Osteocyte (in vitro differentiated cells): ENCODE results near the gene FAM237A. TPM values are rescaled to one million over a fixed set of nuclear protein-coding genes. Genes with fewer than 3 reads are reported as not detected.

ENCODE experiments used
- DNase-seq: peaks from one replicate; pipeline ENCODE4 v3.0.0; 2021; ENCODE audit warnings: mixed read lengths; ENCODE audit not compliant: unreplicated experiment; ENCODE audit errors: extremely low spot score
- H3K27ac Mint-ChIP-seq: one replicate; pipeline ENCODE4 v1.8.0; 2021; ENCODE audit warnings: mild to moderate bottlenecking, mixed read lengths; ENCODE audit not compliant: unreplicated experiment
- H3K27me3 Mint-ChIP-seq: one replicate; pipeline ENCODE4 v1.8.0; 2021; ENCODE audit warnings: mixed read lengths; ENCODE audit not compliant: unreplicated experiment
- H3K36me3 Mint-ChIP-seq: one replicate; pipeline ENCODE4 v1.8.0; 2021; ENCODE audit warnings: mixed read lengths; ENCODE audit not compliant: unreplicated experiment
- H3K4me1 Mint-ChIP-seq: one replicate; pipeline ENCODE4 v1.8.0; 2021; ENCODE audit warnings: mixed read lengths; ENCODE audit not compliant: unreplicated experiment
- H3K4me3 Mint-ChIP-seq: one replicate; pipeline ENCODE4 v1.8.0; 2021; ENCODE audit warnings: mild to moderate bottlenecking, moderate library complexity, mixed read lengths; ENCODE audit not compliant: unreplicated experiment
- H3K9me3 Mint-ChIP-seq: one replicate; pipeline ENCODE4 v1.8.0; 2021; ENCODE audit warnings: mixed read lengths; ENCODE audit not compliant: unreplicated experiment
- total RNA-seq: library from RNA; stranded (reverse); gene quantifications from 2 replicates; pipeline ENCODE4 v1.2.1, GENCODE V29; 2021
- TF ChIP-seq, protein P1 (sequence below): fragments of 200-600 bp; sonication (generic); IDR thresholded peaks from 2 replicates; pipeline ENCODE4 v1.5.0; 2021; ENCODE audit warnings: antibody characterized with exemption, mild to moderate bottlenecking, moderate library complexity

The FAM237A gene
- total RNA-seq, 1 donor from 2014 or later: not detected

GRCh38 chr2:206696910-206697309, 54.6 kb downstream of the FAM237A start:
- no peaks in the 10 kb centered on the region for H3K4me1 Mint-ChIP-seq
- DNase-seq: no peak
- no peak overlapping the region for H3K4me3 Mint-ChIP-seq
- no peaks in the 10 kb centered on the region for H3K9me3 Mint-ChIP-seq
- no peak overlapping the region for H3K27ac Mint-ChIP-seq
- no peaks in the 10 kb centered on the region for H3K36me3 Mint-ChIP-seq
- TF ChIP-seq, protein P1, sequence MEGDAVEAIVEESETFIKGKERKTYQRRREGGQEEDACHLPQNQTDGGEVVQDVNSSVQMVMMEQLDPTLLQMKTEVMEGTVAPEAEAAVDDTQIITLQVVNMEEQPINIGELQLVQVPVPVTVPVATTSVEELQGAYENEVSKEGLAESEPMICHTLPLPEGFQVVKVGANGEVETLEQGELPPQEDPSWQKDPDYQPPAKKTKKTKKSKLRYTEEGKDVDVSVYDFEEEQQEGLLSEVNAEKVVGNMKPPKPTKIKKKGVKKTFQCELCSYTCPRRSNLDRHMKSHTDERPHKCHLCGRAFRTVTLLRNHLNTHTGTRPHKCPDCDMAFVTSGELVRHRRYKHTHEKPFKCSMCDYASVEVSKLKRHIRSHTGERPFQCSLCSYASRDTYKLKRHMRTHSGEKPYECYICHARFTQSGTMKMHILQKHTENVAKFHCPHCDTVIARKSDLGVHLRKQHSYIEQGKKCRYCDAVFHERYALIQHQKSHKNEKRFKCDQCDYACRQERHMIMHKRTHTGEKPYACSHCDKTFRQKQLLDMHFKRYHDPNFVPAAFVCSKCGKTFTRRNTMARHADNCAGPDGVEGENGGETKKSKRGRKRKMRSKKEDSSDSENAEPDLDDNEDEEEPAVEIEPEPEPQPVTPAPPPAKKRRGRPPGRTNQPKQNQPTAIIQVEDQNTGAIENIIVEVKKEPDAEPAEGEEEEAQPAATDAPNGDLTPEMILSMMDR: no peak
- H3K27me3 Mint-ChIP-seq: peaks cover 49% of the 10 kb centered on the region

DNA sequence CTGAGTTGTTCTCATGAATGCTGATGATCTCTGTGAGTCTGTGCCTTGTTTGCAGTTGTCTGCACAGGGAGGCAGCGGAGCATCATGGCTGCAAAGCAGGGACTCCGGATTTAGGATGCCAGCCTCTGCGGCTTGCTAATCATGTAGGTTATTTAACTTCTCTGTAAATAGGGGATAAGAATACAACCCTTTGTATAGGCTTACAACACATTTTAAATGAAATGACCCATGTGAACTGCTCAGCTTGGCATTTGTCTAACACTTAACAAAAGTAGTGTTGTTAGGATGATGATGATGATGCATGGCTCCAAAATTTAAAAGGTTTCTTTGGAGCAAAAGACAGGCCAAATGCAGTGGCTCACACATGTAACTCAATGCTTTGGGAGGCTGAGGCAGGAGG, 56.5 kb downstream of the FAM237A start:
- no peaks in the 10 kb centered on the region for H3K36me3 Mint-ChIP-seq
- H3K27ac Mint-ChIP-seq: no peak overlapping the region
- peaks cover 42% of the 10 kb centered on the region for H3K27me3 Mint-ChIP-seq
- H3K4me3 Mint-ChIP-seq: no peak overlapping the region
- no peaks in the 10 kb centered on the region for H3K9me3 Mint-ChIP-seq
- no peak for DNase-seq
- TF ChIP-seq, protein P1: no peak
- no peaks in the 10 kb centered on the region for H3K4me1 Mint-ChIP-seq

Other genes starting within 250 kb of the FAM237A start
- gene ADAM23, start 199.0 kb upstream of the FAM237A start, total RNA-seq: 10.4 and 11.4 TPM in 2 replicates
- gene DYTN, start 75.9 kb downstream of the FAM237A start, total RNA-seq: not detected in 2 replicates
- gene MDH1B, start 122.8 kb downstream of the FAM237A start, total RNA-seq: 1.2 and 1.3 TPM in 2 replicates
- gene FASTKD2, start 123.1 kb downstream of the FAM237A start, total RNA-seq: 18.9 and 19.8 TPM in 2 replicates